Right ventricle myocardium inferior (tissue), 1 donor: Measurements from ENCODE around the gene NOM1. TPM values are rescaled to one million over a fixed set of nuclear protein-coding genes. Genes with fewer than 3 reads are reported as not detected.

Source experiments
- ATAC-seq: fragments of 200-7000 bp; cut with Tn5 transposase; one replicate; pipeline ENCODE4 v1.9.1; 2020; ENCODE audit warnings: mild to moderate bottlenecking, moderate library complexity
- DNase-seq: peaks from one replicate; pipeline ENCODE4 v3.0.0; 2021; ENCODE audit errors: missing footprints
- intact Hi-C: fragments of 100-400 bp; cut with DNase I; formaldehyde crosslinking; loops from one replicate; pipeline ENCODE4 v1.11.0; 2022
- total RNA-seq: library from RNA; stranded (reverse); fragmentation: NEBNext Ultra II Directional; extraction: Animal tissue kit (Norgen Biotek cat#: 25700); gene quantifications from one replicate; pipeline ENCODE4 v1.2.1, GENCODE V29; 2021
- donor health status: DM: no; HTN: yes; CAD: no; lungs with severe emphysema.

NOM1 gene
- total RNA-seq, 1 donor from 2014 or later, result 6.6 TPM

DNA sequence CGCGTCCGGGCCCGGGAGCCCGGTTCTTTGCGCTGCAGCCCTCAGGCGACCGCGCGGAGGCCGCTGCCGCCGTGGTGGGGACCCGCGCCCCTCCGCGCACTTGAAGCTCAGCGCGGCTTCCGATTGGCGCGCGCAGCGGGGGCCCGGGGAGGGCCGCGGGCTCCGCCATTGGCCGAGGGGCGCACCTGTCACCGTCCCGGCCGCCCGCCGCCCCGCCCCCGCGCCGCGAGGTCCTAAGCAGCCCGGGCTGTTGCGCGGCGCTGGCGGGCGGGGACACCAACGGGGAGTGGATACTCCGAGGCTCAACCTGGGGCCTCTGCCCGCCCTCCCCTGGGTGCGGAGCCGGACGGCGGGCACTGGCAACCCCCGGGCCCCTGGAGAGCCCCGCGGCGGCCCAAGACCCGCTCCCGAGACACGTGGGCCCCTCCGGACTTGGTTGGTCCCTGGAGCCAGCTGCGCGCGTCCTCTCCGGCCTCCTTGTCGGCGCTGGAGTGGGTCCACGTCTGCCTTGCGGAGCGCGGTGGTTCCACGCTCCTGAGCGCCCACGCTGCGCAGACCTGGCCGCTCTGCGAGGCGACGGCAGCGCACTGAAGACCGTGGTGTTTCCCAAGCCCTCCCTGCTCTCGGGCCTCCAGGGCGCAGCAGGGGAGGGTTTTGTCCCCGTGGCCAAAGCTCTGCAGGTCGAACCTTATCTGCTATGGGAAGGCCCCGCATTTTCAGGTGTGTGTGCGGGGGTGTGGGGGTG lies 61.2 kb downstream of the NOM1 start, which contains the start of gene MNX1:
Gene MNX1 (minus strand): TSS at position 76 of the 745 bp plus-strand sequence. CDS start 313 bp downstream, outside the sequence.
- ATAC-seq (peak; percentile 86), DNase-seq (peak; percentile 73)

DNA sequence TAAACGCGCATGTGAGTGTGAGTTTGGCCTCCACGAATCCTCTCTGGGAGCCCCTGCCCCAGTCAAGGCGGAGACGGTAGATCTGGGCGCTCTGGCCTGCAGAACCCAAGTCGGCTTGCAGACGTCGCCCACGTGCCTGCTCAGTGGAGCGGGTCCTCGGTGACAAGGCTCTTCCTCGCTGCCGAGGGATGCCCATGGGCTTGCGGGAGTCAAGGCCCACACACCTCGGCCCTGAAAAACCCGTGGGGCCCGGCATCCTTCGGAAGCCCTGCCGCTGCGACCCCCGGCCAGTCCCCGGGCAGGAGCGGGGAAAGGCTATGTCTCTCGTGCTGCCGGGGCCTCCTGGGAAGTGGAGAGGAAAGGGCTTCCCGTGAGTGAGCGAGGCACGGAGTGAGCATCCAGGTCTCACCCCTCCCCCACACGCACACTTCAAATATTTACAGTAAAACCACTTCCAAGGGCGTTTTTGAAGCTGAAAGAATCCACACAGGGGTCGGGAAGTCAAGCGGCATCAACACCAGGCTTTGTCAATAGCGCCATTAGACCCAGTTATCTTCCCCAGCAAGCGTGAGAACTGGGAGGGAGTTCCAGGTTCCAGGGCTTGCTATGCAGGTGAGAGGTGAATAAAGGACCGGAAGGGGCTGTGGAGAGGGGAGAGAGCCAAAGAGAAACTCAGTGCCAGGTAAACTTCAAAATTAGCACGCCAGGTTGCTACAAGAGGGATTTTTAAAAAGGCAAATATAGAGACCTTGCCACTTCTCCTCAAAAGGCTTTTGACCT lies 62.0 kb downstream of the NOM1 start:
- ATAC-seq (no peak), DNase-seq (peak; percentile 42)
- intact Hi-C loops, result no loop called here

More for the DNA sequence above, 61.2 kb downstream of the NOM1 start, which contains the start of gene MNX1:
- intact Hi-C loops, result no loop called here

DNA sequence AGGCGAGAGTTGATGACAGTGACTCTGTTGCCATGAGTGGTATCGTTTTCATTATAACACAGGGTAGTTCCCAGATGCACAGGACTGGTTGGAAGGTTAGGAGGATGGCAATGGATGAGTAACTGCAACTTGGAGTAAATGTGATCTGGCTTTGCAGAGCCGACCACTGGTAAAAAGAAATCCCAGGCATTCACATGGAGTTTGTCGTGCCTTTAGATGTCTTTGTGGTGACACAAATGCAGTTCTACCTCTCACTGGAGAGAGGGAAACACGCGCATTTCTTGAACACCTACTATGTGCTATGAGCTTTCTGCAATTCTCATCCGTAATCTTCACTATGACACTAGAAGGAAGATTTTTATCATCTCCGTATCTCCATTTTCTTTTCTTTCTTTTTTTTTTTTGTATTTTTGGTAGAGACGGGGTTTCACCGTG lies 62.6 kb downstream of the NOM1 start:
- intact Hi-C loops, result no loop called here
- ATAC-seq (no peak), DNase-seq (no peak)

DNA sequence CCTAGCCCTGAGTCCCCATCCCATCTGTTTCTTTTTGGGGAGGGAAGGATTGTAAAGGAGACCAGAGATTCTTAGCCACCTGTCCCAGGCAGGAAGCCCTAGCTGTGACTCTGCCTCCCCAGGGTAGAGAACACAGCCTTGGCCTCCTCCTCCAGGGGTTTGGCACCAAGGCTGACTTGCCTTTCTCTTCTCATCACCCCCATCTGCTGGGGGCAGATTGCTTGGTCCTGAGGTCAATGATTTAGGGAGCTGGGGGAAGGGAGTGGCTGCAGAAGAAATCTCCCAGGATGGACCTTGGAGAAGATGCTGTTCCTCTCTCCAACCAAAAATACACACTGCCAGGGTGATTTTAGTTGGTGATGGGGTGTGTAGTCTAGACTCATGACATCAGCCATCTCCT lies 63.6 kb downstream of the NOM1 start:
- ATAC-seq, result no peak
- no peak for DNase-seq
- intact Hi-C loops, result no loop called here

DNA sequence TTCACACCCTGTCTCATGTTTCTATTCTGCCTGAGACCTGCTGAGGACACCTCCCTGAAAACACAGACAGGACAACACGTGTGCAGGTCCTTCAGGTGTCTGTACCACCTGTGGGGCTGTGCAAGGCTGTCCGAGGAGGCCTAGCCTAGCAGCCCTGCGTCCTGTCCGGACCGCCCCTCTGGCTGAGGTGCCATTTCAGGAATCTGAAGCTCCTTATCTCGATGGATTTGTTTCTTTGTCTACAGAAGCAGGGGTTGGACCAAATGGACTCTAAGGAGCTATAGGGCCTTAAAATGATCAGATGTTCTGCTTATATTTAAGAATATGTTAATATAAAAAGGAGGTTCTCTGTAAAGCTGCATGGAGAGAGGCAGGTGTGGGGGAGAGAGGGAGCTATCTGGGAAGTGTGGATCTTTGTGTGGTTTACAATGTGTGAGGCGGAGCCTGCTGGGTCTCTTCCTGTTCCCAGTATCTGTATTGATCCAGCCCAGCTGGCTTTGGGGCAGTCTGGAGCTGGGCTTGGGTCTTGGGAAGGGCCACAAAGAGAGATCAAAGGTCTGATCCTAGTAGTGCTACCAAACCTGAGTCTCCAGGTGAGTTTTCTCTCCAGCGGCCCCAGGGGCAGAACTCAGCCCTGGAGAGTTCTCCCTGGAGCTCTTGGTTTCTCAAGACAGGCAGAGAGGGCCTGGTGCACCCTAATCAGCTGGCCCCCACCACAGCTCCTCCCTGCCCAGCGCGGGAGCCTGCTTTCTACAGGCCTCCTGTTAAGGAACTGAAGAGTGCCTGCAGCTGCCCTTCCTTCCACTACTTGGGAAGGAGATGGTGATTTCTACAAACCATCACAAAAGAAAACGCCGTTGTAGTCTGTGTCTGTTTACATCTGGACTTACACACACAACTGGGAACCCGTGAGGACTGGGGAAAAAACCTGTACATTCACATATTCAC lies 64.4 kb downstream of the NOM1 start:
- ATAC-seq (no peak), DNase-seq (peak; percentile 22)
- intact Hi-C loops, result no loop called here

DNA sequence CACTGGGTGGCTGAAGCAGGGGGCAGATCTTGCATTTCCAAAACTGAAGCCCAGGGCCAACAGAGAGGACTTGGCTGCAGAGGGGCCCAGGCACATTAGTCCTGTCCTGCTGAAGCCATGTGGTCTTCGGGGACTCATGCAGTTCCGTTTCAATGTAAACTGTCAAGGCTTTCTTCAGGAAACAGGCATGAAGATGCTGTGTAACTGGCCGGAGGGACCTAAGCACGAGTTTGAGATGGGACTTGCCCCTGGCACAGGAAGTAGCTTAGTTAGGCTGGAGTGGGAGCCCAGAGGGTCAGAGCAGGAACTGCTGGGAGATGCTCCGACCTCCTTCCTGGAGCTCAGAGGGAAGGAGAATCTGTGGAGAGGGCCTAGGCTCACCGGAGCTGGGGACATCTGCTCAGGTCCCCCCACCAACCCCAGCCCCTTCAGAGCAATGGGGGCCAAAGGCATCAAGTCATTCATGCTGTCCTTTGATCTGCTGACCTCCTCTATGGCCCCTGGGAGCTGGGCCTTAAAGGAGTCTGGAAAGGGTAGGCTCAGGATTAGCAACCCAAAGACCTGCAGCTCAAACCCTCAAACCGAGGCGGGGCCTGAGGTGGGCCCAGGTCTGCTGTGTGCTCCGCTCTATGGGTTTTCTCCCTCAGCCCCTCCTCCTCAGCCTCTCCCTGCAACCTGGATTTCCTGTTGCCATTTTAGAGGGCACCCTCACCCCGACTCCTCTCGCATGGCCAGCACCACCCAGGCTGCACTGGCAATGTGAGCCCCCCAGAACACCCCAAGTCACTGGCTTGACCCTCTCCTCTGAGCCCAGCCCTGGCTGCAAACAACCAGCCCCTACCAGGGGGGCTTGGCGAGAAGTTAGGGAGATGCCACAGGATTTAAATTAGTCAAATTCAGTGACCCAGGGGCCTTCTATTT lies 65.4 kb downstream of the NOM1 start:
- ATAC-seq (no peak), DNase-seq (peak; percentile 50)
- intact Hi-C loops, result no loop called here

DNA sequence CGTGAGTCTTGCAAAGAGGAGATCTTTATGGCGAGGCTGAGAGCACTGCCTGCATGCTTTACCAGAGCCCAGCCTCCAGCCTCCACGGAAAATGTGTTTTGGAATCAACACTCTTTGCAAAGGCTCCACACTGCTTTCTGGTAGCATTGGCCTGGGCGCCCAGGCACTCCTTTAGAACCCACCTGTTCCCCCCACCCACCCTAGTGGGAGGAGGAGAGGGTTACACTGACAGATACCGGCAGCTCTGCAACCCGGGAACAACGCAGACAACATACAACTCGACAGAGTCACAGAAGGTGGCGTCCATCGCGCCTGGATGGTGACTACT lies 66.5 kb downstream of the NOM1 start:
- ATAC-seq (no peak), DNase-seq (no peak)
- intact Hi-C loops, result no loop called here

DNA sequence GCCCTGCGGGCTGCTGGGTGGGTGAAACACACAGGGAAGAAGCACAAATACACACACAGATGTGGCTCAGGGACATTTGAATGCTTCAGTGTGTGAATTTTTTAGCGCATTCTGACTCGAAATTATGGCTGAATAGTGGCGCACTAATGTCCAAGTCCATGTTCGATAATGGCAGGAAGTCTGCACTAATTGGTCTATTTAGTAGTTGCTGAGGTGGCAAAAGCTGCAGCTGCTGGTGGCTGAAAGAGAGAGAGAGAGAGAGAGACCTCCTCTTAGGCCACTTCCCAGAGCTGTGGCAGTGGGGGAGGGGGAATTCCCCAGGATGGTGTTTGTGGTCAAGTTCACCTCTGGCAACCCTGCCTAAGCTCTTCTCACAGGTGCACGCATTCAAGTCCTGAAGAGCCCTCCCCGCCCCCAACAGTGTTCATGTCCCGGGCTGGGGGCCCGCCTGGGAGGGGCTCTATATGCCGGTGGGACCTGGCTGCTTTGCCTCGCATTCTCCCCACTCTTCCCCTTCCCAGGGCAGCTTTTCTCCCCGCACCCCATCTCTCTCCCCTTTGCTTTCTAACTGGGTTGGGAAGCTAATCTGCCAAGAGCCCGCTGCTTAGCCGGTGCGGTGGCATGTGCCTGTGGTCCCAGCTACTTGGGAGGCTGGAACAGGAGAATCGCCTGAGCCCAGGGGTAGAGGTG lies 67.0 kb downstream of the NOM1 start:
- intact Hi-C loops, result no loop called here
- ATAC-seq (no peak), DNase-seq (no peak)

DNA sequence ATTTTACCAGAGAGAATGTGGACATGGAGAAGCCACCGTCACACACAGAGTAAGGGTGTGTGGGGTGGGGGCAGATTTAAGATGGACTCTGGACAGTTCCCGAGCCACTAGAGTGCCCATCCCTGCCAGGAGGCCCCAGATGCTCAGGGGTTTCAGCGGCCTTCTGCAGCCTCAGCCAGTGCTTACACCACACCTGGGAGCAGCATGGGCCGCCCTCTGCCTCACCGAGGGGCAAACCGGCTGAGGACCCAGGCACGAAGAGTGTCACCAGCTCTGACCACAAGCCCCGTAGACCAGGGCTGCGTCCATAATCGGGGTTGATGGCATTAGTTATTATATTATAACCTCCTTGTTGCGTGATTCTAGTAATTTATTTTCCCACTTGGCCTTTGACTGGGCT lies 67.6 kb downstream of the NOM1 start:
- ATAC-seq, result no peak
- intact Hi-C loops, result no loop called here
- DNase-seq, result peak; percentile 65

DNA sequence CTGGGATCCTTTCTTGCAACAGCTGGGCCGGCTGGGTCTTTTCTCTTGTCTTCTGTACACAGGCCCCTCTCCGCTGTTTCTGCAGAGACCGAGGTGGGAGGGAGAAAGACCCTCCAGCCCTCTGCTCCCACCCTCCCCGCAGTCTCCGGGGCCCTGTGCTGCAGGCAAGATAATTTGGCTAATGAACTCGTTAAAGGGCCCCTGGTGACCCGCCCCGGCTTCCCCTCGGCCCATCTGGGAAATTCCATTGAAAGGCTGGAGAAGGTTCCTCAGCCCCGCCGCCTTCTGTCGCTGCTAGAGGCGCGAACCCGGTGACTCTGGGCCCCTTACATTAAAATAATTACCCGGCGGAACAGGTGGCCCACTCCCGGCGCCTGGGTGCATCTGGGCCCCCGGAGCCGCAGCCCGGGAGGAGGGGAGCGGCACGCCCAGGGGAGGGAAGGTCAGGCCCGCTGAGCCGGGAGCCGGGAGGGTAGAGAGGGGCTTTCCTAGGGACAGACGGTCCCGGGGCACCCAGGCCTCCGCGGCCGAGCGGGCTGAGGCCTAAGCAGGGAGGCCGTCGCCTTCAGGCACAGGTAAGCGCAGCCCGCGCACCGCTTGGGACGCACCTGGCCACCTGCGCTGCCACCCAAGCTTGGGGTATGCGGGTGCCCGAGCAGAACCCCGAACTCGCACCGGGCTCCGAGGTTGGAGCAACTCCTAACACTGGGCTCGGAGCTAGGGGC lies 68.3 kb downstream of the NOM1 start:
- no peak for DNase-seq
- intact Hi-C loops, result no loop called here
- no peak for ATAC-seq

DNA sequence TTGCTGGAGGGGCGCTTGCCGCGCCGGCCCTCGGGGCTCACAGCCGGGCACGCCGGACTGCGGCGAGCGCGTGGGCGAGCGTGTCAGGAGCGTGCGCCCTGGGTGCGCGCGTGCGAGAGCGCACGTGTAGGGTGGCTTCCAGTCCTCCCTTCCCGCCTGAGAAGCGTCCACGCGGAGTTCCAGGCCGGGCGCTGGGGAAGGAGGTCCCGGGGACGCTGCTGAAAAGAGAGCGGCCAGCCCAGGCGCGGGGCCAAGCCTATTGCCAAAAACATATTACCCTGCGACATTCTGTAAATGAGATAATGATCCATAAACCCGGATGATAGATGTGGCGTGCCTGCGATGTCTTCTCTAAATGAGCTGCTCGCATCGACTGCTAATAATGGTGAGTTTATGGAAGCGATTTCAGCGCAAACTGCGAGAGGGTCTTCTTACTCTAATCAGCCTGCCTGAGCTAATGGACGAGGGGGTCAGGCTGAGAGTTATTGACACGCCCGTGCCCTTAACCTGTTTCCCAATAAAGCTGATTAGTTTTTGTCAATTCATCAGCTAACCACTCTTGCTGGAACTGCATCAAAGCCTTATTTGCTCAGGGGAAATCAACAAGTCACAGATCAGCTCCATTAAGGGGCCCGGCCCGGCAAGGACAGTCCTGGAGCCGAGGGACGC lies 69.0 kb downstream of the NOM1 start:
- DNase-seq, result no peak
- intact Hi-C loops, result no loop called here
- ATAC-seq, result no peak

DNA sequence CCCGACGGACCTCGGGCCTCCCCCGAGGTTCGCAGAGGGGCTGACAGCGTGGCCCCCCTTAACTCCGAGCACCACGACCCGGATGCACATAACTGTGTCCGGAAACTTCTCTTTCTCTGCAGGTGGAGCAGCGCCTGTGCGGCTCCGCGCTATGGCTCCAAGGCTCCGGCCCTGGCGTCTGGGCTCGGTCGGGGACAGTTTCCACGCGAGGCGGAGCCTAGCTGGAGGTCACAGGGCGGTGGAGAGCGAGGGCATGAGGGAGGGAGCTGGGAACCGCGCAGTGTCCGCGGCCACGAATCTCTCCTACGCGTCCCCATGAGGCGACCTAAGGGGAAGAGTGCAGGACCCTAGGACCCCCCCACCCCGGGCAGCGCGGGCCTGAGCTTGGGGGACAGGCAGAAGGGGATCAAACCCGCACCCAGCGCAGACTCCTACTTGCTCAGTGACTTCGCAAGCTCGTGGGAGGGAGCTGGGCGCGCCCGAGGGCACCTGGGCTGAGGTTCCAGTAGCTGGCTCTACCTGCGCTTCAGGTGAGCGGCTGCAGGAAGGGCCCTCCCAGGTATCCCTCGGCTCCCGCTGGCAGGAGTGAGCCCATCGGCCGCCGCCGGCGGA lies 69.6 kb downstream of the NOM1 start:
- intact Hi-C loops, result no loop called here
- no peak for DNase-seq
- ATAC-seq, result no peak

DNA sequence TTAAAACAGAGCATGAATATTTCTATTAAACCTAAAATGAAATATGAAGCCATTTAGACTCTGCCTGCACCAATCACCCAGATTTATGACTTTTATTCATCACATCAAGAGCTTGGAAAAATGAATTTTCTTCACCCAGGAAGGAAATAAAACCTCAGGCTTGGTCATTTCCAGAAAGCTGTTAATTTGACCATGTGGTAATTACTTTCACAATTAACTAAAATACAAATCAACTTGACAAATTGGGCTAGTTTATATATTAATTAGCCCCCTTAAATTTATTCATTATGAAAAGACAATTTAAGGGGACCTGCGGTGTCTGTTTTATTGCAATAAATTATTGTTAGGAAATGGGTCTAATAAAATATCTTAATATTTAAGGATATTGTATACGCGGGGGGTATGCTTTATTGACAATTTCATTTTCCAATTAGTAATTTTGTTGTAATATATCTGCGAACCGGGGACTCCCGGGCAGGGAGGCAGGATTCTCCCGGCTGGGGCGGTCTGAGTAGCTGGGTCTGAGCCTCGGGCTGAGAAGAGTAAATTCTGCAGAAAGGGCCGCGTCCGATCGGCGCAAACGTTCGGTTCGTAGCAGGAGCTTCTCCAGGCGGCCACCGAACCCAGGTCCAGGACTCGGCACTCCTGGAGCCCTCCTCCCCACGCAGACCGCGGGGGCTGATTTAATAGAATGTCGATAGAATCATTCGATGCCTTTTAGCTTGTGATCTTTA lies 70.4 kb downstream of the NOM1 start:
- no peak for ATAC-seq

DNA sequence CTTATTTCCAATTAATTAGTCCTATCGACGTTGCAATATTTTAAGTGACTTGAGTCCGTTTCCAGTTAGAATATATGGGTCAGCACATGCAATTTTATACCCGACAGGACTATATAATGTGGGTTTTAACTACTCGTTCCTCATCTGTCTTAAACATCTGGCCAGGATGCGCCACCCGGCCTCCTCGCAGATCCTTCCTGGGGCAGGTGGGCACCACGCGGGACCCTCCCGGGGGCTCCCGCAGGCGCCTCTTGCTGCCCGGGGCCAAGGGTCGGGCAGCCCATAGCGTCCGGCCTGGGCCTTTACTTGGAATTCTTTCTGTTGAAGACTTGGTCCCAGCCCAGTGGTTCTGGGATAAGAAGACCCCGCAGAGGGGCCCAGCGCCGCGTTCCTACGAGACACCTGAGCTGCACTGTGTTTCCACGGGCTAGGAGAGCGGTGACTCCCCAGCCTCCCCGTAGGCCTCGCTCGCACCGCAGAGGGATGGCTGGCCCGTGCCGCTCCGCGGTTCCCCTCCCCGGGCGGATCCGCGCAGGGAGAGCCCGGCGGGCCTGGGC lies 71.1 kb downstream of the NOM1 start:
- DNase-seq, result no peak
- intact Hi-C loops, result no loop called here
- no peak for ATAC-seq

More for the DNA sequence above, 70.4 kb downstream of the NOM1 start:
- no peak for DNase-seq
- intact Hi-C loops, result no loop called here
